Endodermal cell (in vitro differentiated cells): ENCODE results near the gene YBX2. TPM values are rescaled to one million over a fixed set of nuclear protein-coding genes. Genes with fewer than 3 reads are reported as not detected.

Experiments
- DNase-seq: peaks from one replicate; pipeline ENCODE4 v3.0.0-alpha.2; 2017
- H3K27ac ChIP-seq: 2 replicates; pipeline ENCODE4 v1.5.1; 2013; ENCODE audit warnings: mild to moderate bottlenecking, low read depth, low read length, moderate library complexity
- H3K27me3 ChIP-seq: 2 replicates; pipeline ENCODE4 v1.6.1; 2013; ENCODE audit warnings: mild to moderate bottlenecking, low read length, moderate library complexity; ENCODE audit not compliant: insufficient read depth, control insufficient read depth, poor library complexity, severe bottlenecking
- H3K36me3 ChIP-seq: 2 replicates; pipeline ENCODE4 v1.7.0; 2013; ENCODE audit warnings: mild to moderate bottlenecking, low read length, moderate library complexity; ENCODE audit not compliant: control insufficient read depth, insufficient read depth
- H3K4me1 ChIP-seq: one replicate; pipeline ENCODE4 v1.7.0; 2013; ENCODE audit warnings: low read length; ENCODE audit not compliant: control insufficient read depth, insufficient read depth
- H3K4me3 ChIP-seq: 2 replicates; pipeline ENCODE4 v1.5.1; 2013; ENCODE audit warnings: mild to moderate bottlenecking, low read length, moderate library complexity
- H3K9ac ChIP-seq: 2 replicates; pipeline ENCODE4 v1.6.1; 2013; ENCODE audit warnings: mild to moderate bottlenecking, low read length, moderate library complexity; ENCODE audit not compliant: poor library complexity, severe bottlenecking; ENCODE audit errors: extremely low read depth
- H3K9me3 ChIP-seq: 2 replicates; pipeline ENCODE4 v1.6.1; 2013; ENCODE audit warnings: mild to moderate bottlenecking, low read length, moderate library complexity; ENCODE audit not compliant: control insufficient read depth
- H3K27ac Mint-ChIP-seq: 2 replicates; pipeline ENCODE4 v1.8.0; 2020; ENCODE audit warnings: mixed read lengths
- H3K27me3 Mint-ChIP-seq: 2 replicates; pipeline ENCODE4 v1.8.0; 2021; ENCODE audit warnings: mild to moderate bottlenecking, mixed read lengths; ENCODE audit not compliant: insufficient read depth
- H3K36me3 Mint-ChIP-seq: 2 replicates; pipeline ENCODE4 v1.8.0; 2020; ENCODE audit warnings: low read depth, mixed read lengths
- H3K4me1 Mint-ChIP-seq: 2 replicates; pipeline ENCODE4 v1.8.0; 2020; ENCODE audit warnings: mixed read lengths
- H3K4me3 Mint-ChIP-seq: 2 replicates; pipeline ENCODE4 v1.8.0; 2020; ENCODE audit warnings: mild to moderate bottlenecking, moderate library complexity, mixed read lengths
- H3K9me3 Mint-ChIP-seq: 2 replicates; pipeline ENCODE4 v1.8.0; 2020; ENCODE audit warnings: mild to moderate bottlenecking, mixed read lengths
- CTCF ChIP-seq: fragments of 200-600 bp; sonication (generic); conservative IDR thresholded peaks from 2 replicates; pipeline ENCODE4 v1.5.0; 2021; ENCODE audit warnings: antibody characterized with exemption, mild to moderate bottlenecking
- WGBS, 2 experiments: methylation state at CpG; one replicate each; pipeline versions ENCODE4 v1.1.5 to v1.1.7; 2013; ENCODE audit warnings: missing lambda C conversion rate in 2 of 2, mixed read lengths in 1 of 2; ENCODE audit not compliant: insufficient coverage in 1 of 2, insufficient read length in 1 of 2; 5-methylcytosine and 5-hydroxymethylcytosine counted together
- total RNA-seq, 2 donors: library from RNA; stranded (reverse); fragmentation: NEBNext Ultra II Directional in 1 of 2; extraction: Animal tissue kit (Norgen Biotek cat#: 25700) in 1 of 2; gene quantifications; 2 replicates in 1 of 2; 3 replicates in 1 of 2; pipeline ENCODE4 v1.2.1, GENCODE V29; 2021

YBX2 gene
- total RNA-seq, 2 donors from 2014 or later: 6.6 to 15.9 TPM

DNA sequence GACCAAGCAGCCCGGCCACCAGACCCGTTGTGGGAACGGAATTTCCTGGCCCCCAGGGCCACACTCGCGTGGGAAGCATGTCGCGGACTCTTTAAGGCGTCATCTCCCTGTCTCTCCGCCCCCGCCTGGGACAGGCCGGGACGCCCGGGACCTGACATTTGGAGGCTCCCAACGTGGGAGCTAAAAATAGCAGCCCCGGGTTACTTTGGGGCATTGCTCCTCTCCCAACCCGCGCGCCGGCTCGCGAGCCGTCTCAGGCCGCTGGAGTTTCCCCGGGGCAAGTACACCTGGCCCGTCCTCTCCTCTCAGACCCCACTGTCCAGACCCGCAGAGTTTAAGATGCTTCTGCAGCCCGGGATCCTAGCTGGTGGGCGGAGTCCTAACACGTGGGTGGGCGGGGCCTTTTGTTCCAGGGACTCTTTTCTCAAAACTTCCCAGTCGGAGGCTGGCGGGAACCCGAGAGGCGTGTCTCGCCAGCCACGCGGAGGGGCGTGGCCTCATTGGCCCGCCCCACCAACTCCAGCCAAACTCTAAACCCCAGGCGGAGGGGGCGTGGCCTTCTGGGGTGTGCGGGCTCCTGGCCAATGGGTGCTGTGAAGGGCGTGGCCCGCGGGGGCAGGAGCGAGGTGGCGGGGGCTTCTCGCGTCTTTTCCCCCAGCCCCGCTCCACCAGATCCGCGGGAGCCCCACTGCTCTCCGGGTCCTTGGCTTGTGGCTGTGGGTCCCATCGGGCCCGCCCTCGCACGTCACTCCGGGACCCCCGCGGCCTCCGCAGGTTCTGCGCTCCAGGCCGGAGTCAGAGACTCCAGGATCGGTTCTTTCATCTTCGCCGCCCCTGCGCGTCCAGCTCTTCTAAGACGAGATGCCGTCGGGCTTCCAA lies 13.1 kb downstream of the YBX2 start, which contains the start of gene SLC2A4:
Gene SLC2A4, plus strand, starts transcription at position 645 of the 879 bp plus-strand sequence. Its CDS starts 217 bp downstream, at position 862.
- DNase-seq: peak; percentile 100
- Histone ChIP-seq H3K27me3 (peaks cover 16% of the 10 kb centered on the region), H3K9ac (peak within 1 kb of the TSS; percentile 30), H3K4me3 (peak within 1 kb of the TSS; percentile 67), H3K27ac (peak within 1 kb of the TSS; percentile 18), H3K36me3 (no peaks in the 10 kb centered on the region), H3K9me3 (no peaks in the 10 kb centered on the region), H3K4me1 (peaks cover 5% of the 10 kb centered on the region)
- Mint-ChIP-seq H3K4me3 (peak within 1 kb of the TSS; percentile 60), H3K4me1 (peaks cover 6% of the 10 kb centered on the region), H3K27ac (peak within 1 kb of the TSS; percentile 70), H3K36me3 (no peaks in the 10 kb centered on the region), H3K27me3 (peaks cover 33% of the 10 kb centered on the region), H3K9me3 (no peaks in the 10 kb centered on the region)
- WGBS, 2 experiments: 0 to 1% methylated on average over 29 to 71 of the region's 71 CpGs
- TF ChIP-seq CTCF: no peak

DNA sequence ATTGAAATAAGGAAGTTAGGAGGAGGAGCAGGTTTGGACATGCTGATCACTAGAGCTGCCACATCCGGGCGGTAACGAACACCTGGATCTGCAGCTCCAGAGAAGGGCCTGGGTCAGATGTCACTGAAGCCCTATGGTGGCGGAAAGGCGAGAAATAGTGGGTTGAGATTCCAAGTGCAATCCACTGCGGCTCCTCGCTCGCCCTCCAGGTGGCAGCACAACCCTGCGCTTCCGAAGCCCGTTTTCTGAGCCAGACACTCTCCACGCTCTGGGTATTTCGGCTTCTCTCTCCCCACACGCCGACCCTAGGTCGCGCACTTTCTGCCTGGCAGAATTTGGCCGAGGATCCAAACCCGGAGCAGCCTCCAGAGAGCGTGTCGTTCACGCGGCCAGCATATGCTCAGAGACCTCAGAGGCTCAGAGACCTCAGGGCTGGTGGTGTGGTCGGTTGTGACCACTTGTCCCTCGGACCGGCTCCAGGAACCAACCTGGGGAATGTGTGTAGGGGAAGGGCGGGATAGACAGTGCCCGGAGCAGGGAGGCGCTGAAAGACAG lies 13.8 kb downstream of the YBX2 start:
- Histone ChIP-seq H3K4me3 (peak overlapping the region; percentile 67), H3K27ac (peak overlapping the region; percentile 18), H3K9ac (peak overlapping the region; percentile 4), H3K9me3 (no peaks in the 10 kb centered on the region), H3K4me1 (peaks cover 5% of the 10 kb centered on the region), H3K27me3 (peaks cover 16% of the 10 kb centered on the region), H3K36me3 (no peaks in the 10 kb centered on the region)
- H3K36me3 Mint-ChIP-seq: no peaks in the 10 kb centered on the region
- peaks cover 31% of the 10 kb centered on the region for H3K27me3 Mint-ChIP-seq
- DNase-seq: peak; percentile 98
- H3K4me3 Mint-ChIP-seq: peak overlapping the region; percentile 60
- peak overlapping the region; percentile 61 for H3K27ac Mint-ChIP-seq
- H3K9me3 Mint-ChIP-seq: no peaks in the 10 kb centered on the region
- WGBS, 2 experiments: 2 to 3% methylated on average over 14 to 29 of the region's 29 CpGs
- peaks cover 6% of the 10 kb centered on the region for H3K4me1 Mint-ChIP-seq
- TF ChIP-seq CTCF: peak; percentile 94

DNA sequence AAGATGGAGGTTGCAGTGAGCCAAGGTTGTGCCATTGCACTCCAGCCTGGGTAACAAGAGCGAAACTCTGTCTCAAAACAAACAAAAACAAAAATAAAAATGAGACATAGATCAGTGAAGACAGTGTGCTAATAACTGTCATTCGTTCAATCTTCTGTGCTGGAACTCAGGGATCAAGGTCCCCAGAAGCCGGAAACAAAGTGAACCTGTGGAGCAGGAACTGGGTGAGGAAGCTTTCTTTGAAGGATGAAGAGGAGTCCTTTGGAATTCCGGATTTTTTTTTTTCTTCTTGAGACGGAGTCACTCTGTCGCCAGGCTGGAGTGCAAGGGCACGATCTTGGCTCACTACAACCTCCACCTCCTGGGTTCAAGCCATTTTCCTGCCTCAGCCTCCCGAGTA lies 15.0 kb downstream of the YBX2 start:
- no peak overlapping the region for H3K27ac Mint-ChIP-seq

More for the DNA sequence above, 15.0 kb downstream of the YBX2 start:
- peaks cover 16% of the 10 kb centered on the region for H3K27me3 ChIP-seq
- no peak overlapping the region for H3K4me3 ChIP-seq
- H3K9me3 ChIP-seq: no peaks in the 10 kb centered on the region
- H3K36me3 ChIP-seq: no peaks in the 10 kb centered on the region
- H3K27ac ChIP-seq: no peak overlapping the region
- DNase-seq: no peak
- WGBS, 2 experiments: 91 to 94% methylated on average over 7 of the region's 8 CpGs
- H3K9ac ChIP-seq: no peak overlapping the region
- Mint-ChIP-seq H3K36me3 (no peaks in the 10 kb centered on the region), H3K4me3 (no peak overlapping the region), H3K4me1 (peaks cover 6% of the 10 kb centered on the region), H3K27me3 (peaks cover 31% of the 10 kb centered on the region), H3K9me3 (no peaks in the 10 kb centered on the region)
- H3K4me1 ChIP-seq: peaks cover 5% of the 10 kb centered on the region
- no peak for TF ChIP-seq CTCF
